ACHN (cell line): ENCODE measurements around the gene SLC25A33.
"Not testable (repeated sequence)": the region's sequence is repeated elsewhere in the genome, so short reads cannot be mapped to it uniquely, and the experiment has no call there.

Source experiments
- DNase-seq: peaks from one replicate; pipeline ENCODE4 v3.0.0-alpha.2; 2015
- in situ Hi-C: cut with HindIII; loops from 2 replicates; pipeline ENCODE4 v1.10.0; 2017; ENCODE audit warnings: low sequenced_read_pairs, low pct_ligation_motif_present, low pct_unique_long_range_greater_than_20kb

Gene SLC25A33

DNA sequence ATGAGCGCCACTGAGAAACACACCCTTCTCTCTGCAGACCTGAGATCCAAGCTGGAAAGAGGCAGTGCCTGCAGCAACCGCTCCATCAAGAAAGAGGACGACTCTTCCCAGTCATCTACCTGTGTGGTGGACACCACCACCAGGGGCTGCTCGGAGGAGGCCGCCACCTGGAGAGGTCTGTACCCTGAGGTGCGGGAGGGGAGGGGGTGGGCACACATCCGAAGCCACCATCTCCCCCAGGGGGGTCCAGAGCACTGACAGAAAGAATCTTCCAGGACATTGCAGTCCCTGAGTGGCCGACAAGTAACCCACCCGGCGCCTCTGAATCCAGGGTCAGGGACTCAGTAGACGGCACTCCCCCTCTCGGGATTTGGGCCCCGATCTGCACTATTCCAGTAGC, 72.5 kb downstream of the SLC25A33 start:
- no peak for DNase-seq
- in situ Hi-C loops, result no loop called here

DNA sequence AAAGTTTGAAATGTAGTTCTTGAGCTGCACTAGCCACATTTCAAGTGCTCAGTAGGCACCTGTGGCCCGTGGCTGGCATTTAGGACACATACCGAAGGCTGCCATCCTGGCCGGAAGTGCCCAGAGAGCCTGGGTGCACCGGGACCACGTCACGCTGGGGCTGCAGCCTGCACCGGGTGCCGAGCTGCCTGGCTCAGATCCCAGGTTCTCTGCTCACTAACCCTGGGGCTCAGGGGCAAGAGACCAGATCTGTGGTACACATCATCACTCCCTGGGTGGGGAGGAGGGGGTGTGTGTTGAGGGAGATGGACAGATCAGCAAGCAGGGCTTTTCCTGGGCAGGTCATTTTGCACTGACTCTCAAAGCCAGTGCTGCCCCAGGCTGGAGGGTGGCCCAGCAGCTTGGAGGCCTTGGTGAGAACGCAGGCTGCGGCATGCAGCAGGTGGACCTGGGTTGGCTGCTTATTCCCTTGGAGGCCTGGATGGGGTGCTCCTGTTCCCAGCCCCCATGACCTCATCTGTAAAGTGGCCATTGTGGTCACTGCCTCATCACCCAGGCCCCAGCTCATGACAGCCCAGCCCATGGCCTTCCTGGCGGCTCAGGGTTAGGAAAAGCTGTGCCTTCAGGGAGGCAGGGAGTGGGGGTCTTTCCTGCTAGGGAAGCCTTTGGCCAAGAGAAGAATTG, 73.0 kb downstream of the SLC25A33 start:
- in situ Hi-C loops, result no loop called here
- no peak for DNase-seq

DNA sequence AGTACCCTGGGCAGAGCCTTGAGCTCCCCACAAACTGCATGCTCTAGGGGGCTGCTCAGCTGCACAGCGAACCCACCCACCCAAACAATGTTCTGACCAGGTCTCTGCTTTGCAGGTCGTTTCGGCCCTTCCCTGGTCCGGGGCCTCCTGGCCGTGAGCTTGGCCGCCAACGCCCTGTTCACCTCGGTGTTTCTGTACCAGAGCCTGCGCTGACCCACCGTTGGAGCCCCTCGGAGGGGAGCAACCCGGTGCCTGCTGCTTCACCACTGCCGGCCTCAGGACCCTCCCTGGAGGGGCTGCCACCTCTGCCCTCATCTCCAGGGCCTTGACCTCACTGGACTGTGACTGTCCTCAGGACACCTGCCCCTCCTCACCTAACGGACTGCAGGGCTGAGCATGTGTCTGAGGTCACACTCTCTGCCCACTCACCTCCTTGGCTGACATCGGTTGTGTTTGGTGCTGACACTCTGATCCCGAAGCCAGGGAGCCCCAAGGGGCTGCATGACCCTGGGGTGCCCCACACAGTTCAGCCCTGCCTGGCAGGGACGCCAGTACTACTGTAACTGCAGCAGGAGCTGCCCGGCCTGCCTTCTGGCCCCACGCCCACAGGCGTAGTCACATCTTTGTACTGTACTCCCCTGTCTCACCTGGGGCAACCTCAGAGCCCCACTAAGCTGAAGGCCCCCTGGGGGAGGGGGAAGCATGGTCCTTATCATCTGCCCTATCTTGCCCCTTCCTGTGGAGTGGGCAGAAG, 73.8 kb downstream of the SLC25A33 start:
- in situ Hi-C loops, result no loop called here
- DNase-seq, result no peak

DNA sequence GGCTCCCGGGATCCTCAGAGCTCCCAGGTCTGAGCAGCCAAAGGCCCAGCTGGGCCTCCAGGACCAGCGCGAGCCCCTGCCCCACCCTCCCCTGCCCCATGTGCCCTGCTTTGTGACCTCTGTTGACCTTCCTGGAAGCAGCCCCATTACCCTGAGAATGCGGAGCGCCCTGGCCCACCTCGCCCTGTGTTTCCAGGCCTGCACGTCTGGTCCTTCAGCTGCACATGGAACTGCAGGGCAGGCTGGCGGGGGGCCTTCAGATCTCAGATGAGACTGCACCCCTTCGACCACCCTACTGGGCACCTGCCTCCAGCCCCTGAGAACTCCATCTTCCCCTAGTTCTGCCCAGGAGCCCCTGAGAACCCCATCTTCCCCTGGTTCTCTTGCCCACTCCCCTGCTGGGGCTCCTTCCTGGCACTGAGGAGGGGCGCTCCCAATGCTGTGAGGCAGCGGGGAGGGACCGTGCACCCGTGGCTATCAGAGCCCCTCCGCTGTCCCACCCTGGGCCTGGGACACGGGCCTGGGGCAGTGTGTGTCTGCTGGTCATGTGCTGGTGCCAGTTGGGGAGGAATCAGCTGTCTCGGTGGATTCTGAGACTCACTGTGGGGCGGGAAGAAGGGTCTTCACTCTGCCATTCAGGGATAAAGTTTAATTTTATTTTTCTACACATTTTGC, 74.5 kb downstream of the SLC25A33 start:
- DNase-seq, result no peak
- in situ Hi-C loops, result no loop called here

DNA sequence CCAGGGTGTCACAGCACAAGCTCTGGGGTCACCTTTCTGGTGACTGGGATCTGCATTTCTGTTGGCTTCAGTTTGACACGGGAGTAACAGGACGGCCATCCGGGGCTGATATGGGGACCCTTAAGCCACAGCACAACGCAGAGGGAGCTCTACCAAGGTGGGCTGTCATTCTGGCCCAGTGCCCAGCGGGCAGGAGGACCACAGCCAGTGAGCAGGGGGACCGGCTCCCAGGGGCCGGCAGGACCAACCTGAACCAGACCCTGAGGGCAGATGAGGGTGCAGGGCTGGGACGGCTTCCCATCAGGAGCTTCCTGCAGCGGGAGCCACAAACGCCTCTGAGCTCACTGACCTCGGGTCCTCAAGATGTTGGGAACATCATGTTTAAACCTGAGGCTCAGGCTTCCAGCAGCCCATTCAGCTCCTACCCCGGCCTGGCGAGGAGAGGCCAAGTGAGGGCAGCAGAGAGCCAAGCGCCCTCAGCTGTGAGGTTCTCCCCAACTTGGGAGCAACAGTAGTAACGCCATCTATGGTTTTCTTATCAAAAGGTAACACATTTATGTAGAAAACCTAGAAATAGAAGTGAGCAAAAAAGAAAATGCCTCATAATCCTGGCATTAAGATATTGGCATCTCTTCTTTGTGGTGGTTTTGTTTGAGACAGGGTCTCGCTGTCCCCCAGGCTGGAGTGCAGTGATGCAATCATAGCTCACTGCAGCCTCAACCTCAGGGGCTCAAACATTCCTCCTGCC, 76.2 kb downstream of the SLC25A33 start:
- peak; percentile 50 for DNase-seq
- in situ Hi-C loops, result no loop called here

DNA sequence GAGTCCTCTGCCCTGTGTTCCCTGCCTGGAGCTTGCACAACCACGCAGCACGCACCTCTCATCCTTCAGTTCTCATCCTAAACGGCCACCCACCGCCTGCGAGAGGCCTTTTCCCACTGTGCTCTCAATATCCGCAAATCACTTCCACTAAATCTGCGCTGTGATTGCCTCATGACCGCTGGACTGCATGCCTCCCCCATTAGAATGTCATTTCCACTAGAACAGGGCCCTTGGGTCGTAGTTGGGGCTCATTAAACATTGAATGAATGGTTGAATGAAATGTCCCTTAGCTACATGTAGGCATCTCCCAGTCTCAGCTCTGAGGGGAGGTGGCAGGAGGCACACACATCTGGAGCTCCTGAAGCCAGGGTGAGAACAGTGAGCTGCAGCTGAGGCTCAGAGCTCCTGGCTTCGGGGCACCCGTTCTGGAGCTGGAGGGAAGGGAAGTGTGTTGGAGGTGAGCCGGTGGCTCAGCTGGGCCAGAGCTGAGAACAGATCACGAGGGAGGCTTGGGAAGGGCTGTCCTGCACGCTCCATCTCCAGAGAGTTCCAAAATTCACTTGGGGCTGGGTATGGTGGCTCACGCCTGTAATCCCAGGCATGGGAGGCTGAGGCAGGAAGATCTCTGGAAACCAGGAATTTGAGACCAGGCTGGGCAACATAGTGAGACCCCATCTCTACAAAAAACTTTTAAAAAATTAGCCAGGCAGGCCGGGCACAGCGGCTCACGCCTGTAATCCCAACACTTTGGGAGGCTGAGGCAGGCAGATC, 79.8 kb downstream of the SLC25A33 start:
- in situ Hi-C loops, result no loop called here
- DNase-seq, result no peak

DNA sequence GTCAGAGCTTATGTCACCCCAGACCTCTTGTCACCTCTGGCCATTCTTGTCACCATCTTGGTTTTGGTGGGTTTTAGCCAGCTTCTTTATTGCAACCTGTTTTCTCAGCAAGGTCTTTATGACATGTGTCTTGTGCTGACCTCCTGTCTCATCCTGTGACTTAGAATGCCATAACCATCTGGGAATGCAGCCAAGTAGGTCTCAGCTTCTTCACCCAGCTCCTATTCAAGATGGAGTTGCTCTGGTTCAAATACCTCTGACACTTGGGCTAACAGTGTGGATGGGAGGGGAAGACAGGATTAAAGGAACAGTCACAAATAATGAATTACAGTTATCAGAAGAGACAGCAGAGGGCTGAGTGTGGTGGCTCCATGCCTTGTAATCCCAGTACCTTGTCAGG, 81.8 kb downstream of the SLC25A33 start:
- in situ Hi-C loops, result no loop called here
- DNase-seq, result no peak

DNA sequence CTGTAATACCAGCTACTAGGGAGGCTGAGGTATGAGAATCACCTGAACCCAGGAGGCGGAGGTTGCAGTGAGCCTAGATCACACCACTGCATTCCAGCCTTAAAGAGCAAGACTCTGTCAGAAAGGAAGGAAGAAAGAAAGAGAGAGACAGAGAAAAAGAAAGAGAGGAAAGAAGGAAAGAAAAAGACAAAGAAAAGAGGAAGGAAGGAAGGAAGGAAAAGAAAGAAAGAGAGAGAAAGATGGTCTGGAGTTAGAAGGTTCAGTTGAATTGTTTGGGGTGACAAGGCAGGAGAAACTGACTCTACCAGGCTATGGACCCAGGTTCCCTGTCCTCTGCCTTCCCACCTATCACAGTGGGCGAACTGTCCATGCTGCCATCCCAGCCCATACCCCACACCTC, 84.8 kb downstream of the SLC25A33 start:
- no peak for DNase-seq
- in situ Hi-C loops, result no loop called here

DNA sequence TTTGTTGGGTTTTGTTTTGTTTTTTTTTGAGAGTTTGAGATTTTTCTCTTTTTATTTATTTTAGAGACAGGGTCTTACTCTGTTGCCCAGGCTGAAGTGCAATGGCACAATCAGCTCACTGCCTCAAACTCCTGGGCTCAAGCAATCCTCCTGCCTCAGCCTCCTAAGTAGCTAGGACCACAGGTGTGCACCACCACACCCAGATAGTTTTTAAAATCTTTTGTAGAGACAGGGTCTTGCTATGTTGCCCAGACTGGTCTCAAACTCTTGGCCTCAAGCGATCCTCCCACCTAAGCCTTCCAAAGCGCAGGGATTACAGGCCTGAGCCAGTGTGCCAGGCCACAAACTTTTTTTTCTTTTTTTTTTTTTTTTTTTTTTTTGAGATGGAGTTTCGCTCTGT, 85.8 kb downstream of the SLC25A33 start:
- DNase-seq, in situ Hi-C loops: not testable (repeated sequence)

DNA sequence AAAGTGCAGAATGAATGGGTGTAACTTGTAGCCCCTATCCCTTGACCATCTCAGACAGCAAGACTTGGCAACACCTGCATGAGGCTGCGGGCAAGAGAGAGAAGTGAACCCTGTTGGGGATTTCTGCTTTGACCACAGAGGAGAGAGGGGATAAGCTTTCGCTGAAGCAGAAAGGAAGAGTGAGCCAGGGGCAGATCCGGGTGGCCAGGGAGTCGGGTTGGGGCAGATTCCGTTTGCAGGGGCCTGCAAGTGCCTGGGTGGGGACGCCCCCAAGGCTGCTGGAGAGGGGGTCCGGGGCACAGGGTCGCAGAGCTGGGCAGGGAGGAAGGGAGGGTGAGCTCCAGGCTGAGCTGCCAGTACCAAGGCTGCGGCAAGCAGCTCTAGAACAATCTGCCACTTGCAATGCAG, 86.9 kb downstream of the SLC25A33 start:
- DNase-seq, result no peak
- in situ Hi-C loops, result no loop called here

DNA sequence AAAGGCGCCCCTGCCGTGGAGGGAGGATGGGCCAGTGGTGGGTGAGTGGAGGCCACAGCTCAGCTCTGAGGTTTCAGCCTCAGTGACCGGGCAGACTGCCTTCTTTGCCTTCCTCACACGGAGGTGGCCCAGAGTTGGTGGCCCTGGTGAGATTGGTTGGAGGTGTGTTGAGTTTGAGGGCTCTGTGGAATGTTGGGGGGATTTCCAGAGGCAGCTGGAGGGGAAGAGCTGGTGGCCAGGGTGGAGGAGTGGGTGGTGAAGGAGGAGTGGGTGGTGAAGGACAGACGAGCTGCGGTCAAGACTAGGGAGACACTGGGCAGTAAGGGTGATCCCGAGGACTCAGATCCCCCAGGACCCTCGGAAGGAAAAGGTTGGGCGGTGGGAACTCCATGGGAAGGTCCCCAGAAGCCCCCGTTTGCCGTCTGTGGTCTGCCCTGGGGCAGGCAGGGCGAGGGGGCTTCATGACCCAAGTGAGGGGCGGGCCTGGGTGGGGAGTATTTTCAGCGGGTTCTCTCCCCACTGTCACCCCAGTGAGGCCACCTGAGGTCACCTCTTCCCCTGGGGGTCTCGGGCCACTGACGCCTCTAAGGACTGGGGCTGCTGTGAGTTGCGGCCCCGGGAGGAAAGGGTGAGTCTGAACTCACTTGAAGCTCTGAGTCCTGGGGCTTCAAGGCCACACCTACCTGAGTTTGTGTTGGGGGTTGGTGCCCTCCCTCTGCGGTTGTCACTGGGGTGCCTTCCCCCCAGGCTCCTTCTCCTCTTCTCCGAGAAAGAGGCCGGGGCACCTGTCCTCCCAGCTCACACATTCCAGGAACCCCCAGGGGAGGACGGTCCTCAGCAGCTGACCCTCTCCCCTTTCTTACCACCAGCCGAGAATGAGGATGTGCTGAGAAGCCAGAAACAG, 89.5 kb downstream of the SLC25A33 start:
- DNase-seq, result no peak
- in situ Hi-C loops, result no loop called here

DNA sequence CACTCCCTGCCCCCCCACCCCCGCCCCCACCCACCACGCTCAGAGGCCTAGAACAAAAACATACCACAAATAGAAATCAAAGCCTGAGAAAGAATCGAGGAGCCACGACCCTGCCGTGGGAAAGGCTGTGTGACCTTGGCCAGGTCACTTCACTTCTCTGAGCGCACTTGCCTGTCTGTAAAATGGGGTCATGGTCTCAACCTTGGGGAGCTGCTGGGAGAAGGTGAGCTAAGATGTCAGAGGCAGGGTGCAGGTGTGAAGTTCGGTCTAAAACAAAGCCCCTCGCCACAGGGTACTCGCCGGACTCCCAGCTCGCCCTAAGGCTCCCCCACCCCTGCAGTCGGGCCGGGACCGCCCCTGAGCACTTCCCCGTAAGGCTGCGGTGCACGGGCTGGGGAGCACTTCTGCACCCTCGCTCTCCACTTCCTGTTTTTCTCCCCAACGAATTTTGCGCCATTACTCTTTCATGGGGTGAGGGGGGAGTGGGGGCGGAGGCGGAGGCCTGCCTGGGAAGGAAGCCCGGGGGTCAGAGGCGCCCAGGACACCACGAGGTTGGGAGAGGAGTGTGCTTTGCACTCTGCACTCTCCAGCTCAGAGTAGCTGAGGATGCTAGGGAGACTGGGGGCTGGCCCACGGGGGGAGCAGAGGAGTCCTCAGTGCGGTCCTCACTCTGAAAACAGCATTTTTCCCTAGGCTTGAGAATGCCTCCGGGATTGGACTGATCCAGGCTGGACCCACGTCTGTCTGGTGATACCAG, 90.4 kb downstream of the SLC25A33 start:
- in situ Hi-C loops, result no loop called here
- DNase-seq, result no peak

DNA sequence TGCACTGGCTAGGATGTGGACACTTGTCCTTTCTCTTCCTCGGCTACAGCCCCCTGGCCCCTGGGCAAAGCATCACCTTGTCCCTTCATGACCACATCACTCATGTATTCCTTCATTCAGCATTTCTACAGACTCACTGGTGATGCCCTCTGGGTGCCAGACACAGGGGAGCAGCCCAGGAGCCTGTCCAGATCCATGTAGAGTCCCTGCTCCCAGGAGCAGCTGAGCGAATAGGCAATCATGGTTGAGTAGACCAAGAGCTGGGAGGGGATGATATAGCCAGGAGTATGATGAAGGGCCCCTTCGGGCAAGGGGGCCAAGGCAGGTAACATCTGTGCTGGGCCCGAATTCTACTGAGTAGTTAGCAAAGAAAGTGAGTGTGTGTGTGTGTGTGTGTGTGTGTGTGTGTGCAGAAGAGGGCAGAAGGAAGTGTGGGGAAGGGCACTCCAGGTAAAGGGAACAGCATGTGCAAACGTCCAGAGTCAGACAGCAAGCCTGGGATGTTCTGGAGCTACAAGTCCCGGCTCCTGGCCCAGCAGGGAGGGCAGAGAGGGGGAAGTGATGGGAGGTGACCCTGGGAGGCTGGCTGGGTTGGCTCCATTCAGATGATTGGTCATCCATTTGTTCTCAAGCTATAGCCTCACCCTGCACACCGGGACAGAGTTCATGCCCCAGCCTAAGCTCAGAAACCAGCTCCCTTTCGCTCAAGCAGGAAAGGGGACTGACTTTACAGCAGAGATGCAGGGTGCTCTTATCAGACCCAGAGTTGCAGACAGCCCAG, 91.3 kb downstream of the SLC25A33 start:
- DNase-seq, result no peak
- in situ Hi-C loops, result no loop called here

DNA sequence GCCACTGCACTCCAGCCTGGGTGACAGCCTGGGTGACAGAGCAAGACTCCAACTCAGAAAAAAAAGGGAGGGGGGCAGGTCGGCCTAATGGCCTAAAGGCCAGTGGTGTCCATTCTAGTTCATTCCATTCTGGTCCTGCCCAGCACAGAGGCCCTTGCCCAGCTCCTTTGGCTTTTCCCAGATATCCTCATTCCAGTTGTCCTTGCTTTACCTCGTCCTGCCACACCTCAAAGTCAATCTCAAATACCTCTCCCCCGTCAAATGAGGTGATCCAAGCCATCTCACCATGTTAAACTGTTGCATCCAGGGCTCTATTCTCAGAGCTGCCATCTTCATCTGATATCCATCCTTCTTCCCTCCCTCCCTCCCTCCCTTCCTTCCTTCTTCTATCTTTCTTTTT, 92.3 kb downstream of the SLC25A33 start:
- DNase-seq, result no peak
- in situ Hi-C loops, result no loop called here

DNA sequence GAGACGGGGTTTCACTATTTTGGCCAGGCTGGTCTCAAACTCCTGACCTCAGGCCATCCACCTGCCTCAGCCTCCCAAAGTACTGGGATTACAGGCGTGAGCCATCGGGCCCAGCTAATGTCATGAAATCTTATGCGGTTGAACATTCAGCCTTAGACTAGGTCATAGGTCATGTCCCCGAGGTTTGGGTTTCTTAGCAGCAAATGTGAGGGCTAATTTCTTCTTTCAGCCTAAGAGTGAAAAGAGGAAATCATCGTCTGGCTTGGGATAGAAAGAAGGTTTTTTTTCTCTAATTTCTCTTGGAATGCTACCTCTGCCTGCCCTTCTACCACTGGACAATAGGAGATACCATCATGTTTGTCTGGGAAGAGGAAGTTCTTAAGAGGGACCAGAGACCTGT, 94.2 kb downstream of the SLC25A33 start:
- in situ Hi-C loops, result no loop called here
- no peak for DNase-seq

DNA sequence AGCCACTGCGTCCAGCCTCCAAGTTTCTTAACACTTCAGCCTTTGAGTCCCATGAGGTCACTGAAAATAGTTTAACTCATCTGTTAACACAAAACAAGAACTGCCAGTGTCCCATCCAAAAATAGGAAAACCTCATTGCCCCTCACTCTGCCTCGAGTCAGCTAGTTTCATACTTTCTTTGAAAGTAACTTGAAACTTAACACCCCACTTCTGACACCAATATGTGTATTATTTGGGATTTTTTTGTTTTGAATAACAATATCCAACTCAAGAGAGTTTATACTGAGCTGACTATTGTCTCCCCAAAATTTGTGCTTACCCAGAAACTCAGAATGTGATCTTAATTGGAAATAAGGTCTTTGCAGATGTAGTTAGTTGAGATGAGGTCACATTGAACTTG, 95.3 kb downstream of the SLC25A33 start:
- in situ Hi-C loops, result no loop called here
- no peak for DNase-seq
